K562 (cell line): ENCODE results near the gene TRIOBP. TPM values are rescaled to one million over a fixed set of nuclear protein-coding genes. Genes with fewer than 3 reads are reported as not detected.

Experiments
- ATAC-seq: fragments of 200-7000 bp; cut with Tn5 transposase; 3 replicates; pipeline ENCODE4 v1.9.1; 2020; ENCODE audit warnings: moderate library complexity
- BruUV-seq: library from RNA; stranded (reverse); fragments of 400-500 nt; replicated peaks from 2 replicates; lab custom pipeline; 2021; lab: Mats Ljungman, UMichigan
- CTCF ChIA-PET: fragments of 300-600 bp; formaldehyde crosslinking; extraction: SDS; loops from one replicate; lab custom pipeline; 2021; ENCODE audit warnings: low intra/inter-chr PET ratio; lab: Yijun Ruan, JAX
- POLR2A ChIA-PET: fragments of 300-600, 350-650 bp; sonication (Branson Sonifier 250); formaldehyde crosslinking; extraction: SDS; loops from one replicate; lab custom pipeline; 2021; ENCODE audit warnings: antibody characterized with exemption, inconsistent platforms; lab: Yijun Ruan, JAX
- DNase-seq, 4 experiments: peaks; one replicate each; pipeline versions ENCODE4 v3.0.0 to v3.0.0-alpha.2; 2011 to 2018; ENCODE audit warnings: low spot score in 3 of 4, mixed read lengths in 3 of 4; ENCODE audit errors: extremely low read depth in 1 of 4
- FAIRE-seq: peaks from 2 replicates; lab custom pipeline; 2011; peaks lifted over from hg19 to GRCh38; lab: Jason Lieb, UNC
- H2AFZ ChIP-seq: 2 replicates; pipeline ENCODE4 v1.6.0; 2011; ENCODE audit warnings: low read depth, low read length, control low read depth, inconsistent platforms
- H3K27ac ChIP-seq: fragments of 200-600 bp; 3 replicates; pipeline ENCODE4 v1.8.0; 2011; ENCODE audit warnings: low read depth, mild to moderate bottlenecking, control low read depth, inconsistent platforms, low read length, moderate library complexity, mixed read lengths; ENCODE audit errors: extremely low read depth
- H3K27me3 ChIP-seq, 2 experiments: fragments of 300-600 bp in 1 of 2; 2 replicates in 1 of 2; 3 replicates in 1 of 2; pipeline versions ENCODE4 v1.6.0 to v1.8.0; 2011; ENCODE audit warnings: inconsistent platforms in 2 of 2, low read length in 2 of 2, mild to moderate bottlenecking in 1 of 2, mixed read lengths in 1 of 2, moderate library complexity in 1 of 2; ENCODE audit not compliant: control insufficient read depth in 2 of 2, insufficient read depth in 2 of 2
- H3K36me3 ChIP-seq: fragments of 300-600 bp; 3 replicates; pipeline ENCODE4 v1.8.0; 2011; ENCODE audit warnings: mild to moderate bottlenecking, low read length, inconsistent platforms; ENCODE audit not compliant: control insufficient read depth, insufficient read depth
- H3K4me1 ChIP-seq, 2 experiments: fragments of 200-600 bp in 1 of 2; replicated peaks in 1 of 2; 2 replicates in 1 of 2; 3 replicates in 1 of 2; pipeline versions ENCODE4 v1.5.1 to v1.8.0; 2011; ENCODE audit warnings: inconsistent platforms in 2 of 2, low read length in 2 of 2, mild to moderate bottlenecking in 1 of 2, mixed read lengths in 1 of 2, moderate library complexity in 1 of 2; ENCODE audit not compliant: control insufficient read depth in 2 of 2, insufficient read depth in 2 of 2
- H3K4me2 ChIP-seq: 2 replicates; pipeline ENCODE4 v1.6.1; 2011; ENCODE audit warnings: low read length, control low read depth, inconsistent platforms, mixed read lengths; ENCODE audit not compliant: insufficient read depth
- H3K4me3 ChIP-seq: fragments of 200-600 bp; sonication (generic), shearing (Covaris generic); 2 replicates; pipeline ENCODE4 v1.5.1; 2016; ENCODE audit warnings: control low read depth, inconsistent platforms
- H3K79me2 ChIP-seq: fragments of 200-600 bp; 3 replicates; pipeline ENCODE4 v1.8.0; 2011; ENCODE audit warnings: low read length, inconsistent platforms; ENCODE audit not compliant: control insufficient read depth, insufficient read depth
- H3K9ac ChIP-seq, 2 experiments: 2 replicates each; pipeline versions ENCODE4 v1.6.0 to v1.6.1; 2011; ENCODE audit warnings: low read depth in 2 of 2, low read length in 2 of 2, control low read depth in 1 of 2, inconsistent platforms in 1 of 2, mild to moderate bottlenecking in 1 of 2, mixed read lengths in 1 of 2; ENCODE audit not compliant: insufficient read depth in 1 of 2
- H3K9me1 ChIP-seq: one replicate; pipeline ENCODE4 v1.6.0; 2011; ENCODE audit warnings: inconsistent platforms, mild to moderate bottlenecking, low read length, moderate library complexity; ENCODE audit not compliant: control insufficient read depth, insufficient read depth
- H3K9me3 ChIP-seq: replicated peaks from 2 replicates; pipeline ENCODE4 v1.5.1; 2011; ENCODE audit warnings: low read depth, low read length, inconsistent platforms; ENCODE audit not compliant: control insufficient read depth, insufficient read depth
- H4K20me1 ChIP-seq: replicated peaks from 2 replicates; pipeline ENCODE4 v1.6.1; 2011; ENCODE audit warnings: low read length, inconsistent platforms, mixed read lengths; ENCODE audit not compliant: control insufficient read depth, insufficient read depth
- MAFG ChIP-seq: fragments of 450-650 bp; conservative IDR thresholded peaks from 2 replicates; pipeline ENCODE4 v1.6.1; 2016; ENCODE audit warnings: missing genetic modification characterization, missing compliant biosample characterization
- SPI1 ChIP-seq: IDR thresholded peaks from 2 replicates; pipeline ENCODE4 v1.6.1; 2011; ENCODE audit warnings: low read depth, low read length, control low read depth, borderline replicate concordance
- WGBS: fragments of 100-300 bp; shearing (Covaris generic); methylation state at CpG from one replicate; pipeline ENCODE4 v1.1.6; 2016; ENCODE audit warnings: low coverage, mixed read lengths; ENCODE audit not compliant: insufficient coverage; ENCODE audit errors: missing lambda C conversion rate; 5-methylcytosine and 5-hydroxymethylcytosine counted together
- in situ Hi-C: fragments of 300-500 bp; cut with MboI; formaldehyde crosslinking; loops from 4 replicates; pipeline ENCODE4 v1.15.0; 2018; ENCODE audit warnings: inconsistent platforms, mixed read lengths
- intact Hi-C: fragments of 100-400 bp; cut with micrococcal nuclease; formaldehyde crosslinking; loops from 2 replicates; pipeline ENCODE4 v1.14.2; 2022
- polyA plus RNA-seq, 8 experiments: library from polyadenylated mRNA; depleted of rRNA in 4 of 8; stranded (reverse) in 5 of 8; unstranded in 3 of 8; fragments of >200 nt; fragmentation: Nextera tagmentation in 2 of 8; fragmentation: Illumina TruSeq in 1 of 8; extraction: Ambion mirVana in 2 of 8; extraction: Trizol in 1 of 8; gene quantifications; 2 replicates each; pipeline versions ENCODE4 v1.2.1 to v1.2.3, GENCODE V29; 2011 to 2014; ENCODE audit warnings: inconsistent platforms in 1 of 8, missing spikeins in 1 of 8
- total RNA-seq, 7 experiments: library from RNA; depleted of rRNA in 6 of 7; stranded (reverse); fragments of >200 nt in 6 of 7; fragmentation: Illumina TruSeq in 2 of 7; extraction: Trizol in 2 of 7; gene quantifications; 2 replicates each; pipeline versions ENCODE4 v1.2.1 to v1.2.3, GENCODE V29; 2011 to 2021; ENCODE audit warnings: low replicate concordance in 1 of 7
- TF ChIP-seq, protein P1 (sequence below), 2 experiments: fragments of 450-650 bp; formaldehyde crosslinking in 1 of 2; IDR thresholded peaks; 2 replicates each; pipeline versions ENCODE4 v1.4.0 to v1.6.1; 2014 to 2020; ENCODE audit warnings: mild to moderate bottlenecking in 2 of 2, borderline replicate concordance in 1 of 2, low read depth in 1 of 2

Gene TRIOBP
- total and polyA plus RNA-seq, 9 of the 15 experiments (the other 6 are each of a cell fraction or from before 2014, with no cell fraction given) = 0.24 to 13.8 (median 5.5) TPM

DNA sequence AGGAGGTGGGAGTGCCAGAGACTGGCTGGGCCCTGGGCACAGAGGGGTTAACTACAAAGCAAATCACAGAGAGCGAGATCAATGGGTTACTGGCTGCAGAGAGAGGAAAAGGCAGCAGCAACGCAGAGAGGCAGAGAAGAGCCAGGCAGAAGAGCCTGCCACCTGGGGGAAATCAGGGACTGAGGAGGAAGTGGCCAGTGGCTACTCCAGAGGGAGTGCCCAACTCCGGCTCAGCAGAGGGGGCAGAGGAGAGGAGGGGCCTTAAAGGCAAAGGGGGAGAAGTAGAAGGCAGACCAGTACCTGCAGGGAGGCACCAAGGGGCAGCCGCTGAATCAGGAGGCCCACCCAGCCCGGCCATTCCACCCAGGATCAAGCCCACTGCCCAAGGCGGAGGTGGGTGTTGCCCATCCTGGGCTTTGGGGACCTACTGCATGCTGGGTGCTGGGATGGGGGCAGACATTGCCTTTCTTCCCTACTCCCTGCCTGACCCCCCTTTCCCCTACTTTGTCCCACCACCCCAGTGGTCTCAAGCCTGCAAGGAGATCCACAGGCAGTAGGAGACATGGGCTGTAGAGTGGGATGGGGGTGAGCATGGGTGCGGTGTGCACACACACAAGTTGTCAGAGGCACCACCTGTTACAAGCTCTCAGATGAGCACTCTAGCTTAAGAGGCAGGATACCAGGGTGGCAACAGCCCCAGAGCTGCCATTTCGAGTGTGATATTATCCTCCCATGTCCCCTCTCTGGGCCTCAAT, 125.4 kb downstream of the TRIOBP start:
- CTCF ChIA-PET = no interaction called here
- 39% methylated on average over 6 of the region's 8 CpGs for WGBS
- TF ChIP-seq SPI1 = 0 out of 2 replicates have a peak, but pooled peaks have one; percentile 20
- TF ChIP-seq MAFG = no peak
- in situ Hi-C loops = no loop called here
- POLR2A ChIA-PET = no interaction called here
- DNase-seq (no peak), ATAC-seq (no peak), FAIRE-seq (no peak)
- Histone ChIP-seq H3K27me3 (no peaks in the 10 kb centered on the region), H3K36me3 (peaks cover 3% of the 10 kb centered on the region; the same call in 2 of the 3 replicates), H3K9ac (no peak overlapping the region), H3K79me2 (no peaks in the 10 kb centered on the region), H2AFZ (no peak overlapping the region), H3K4me2 (no peak overlapping the region; the same call in 1 of the 2 replicates), H3K27ac (no peak overlapping the region), H3K9me1 (no peaks in the 10 kb centered on the region), H3K4me1 (peaks cover 7 to 23% of the 10 kb centered on the region in 2 experiments; a peak in 4 of 5 replicates), H4K20me1 (no peaks in the 10 kb centered on the region), H3K9me3 (no peaks in the 10 kb centered on the region), H3K4me3 (no peak overlapping the region)
- no TSS peak for BruUV-seq
- intact Hi-C loops = no loop called here

DNA sequence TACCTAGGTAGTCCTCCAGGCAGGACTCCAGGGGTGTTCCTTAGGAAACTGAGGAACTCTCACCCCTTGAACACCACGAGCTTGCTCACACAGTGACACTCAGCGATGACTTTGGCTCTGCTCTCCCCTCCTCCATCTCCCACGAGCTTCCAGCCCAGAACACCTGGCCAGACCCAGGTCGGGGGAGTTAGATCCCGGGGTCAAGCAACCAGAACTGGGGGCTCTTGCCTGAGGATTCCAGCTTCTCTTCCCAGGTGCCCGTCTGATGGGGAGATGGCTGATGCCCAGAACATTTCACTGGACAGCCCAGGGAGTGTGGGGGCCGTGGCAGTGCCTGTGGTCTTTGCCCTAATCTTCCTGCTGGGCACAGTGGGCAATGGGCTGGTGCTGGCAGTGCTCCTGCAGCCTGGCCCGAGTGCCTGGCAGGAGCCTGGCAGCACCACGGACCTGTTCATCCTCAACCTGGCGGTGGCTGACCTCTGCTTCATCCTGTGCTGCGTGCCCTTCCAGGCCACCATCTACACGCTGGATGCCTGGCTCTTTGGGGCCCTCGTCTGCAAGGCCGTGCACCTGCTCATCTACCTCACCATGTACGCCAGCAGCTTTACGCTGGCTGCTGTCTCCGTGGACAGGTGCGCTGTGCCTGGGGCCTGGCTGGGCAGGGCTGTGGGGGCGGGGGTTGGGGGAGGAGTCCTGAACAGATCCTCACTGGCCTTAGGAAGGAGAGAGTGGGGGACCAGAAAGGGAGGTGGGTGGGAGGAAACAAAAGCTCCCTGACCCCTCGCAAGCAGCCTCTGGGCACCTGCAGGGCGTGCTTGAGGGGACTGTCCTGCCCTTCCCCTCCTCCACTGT, 126.5 kb downstream of the TRIOBP start, which contains the start of gene GALR3:
TSS of gene GALR3 (plus strand) at position 249 of the 852 bp plus-strand sequence. CDS start at position 274, 25 bp downstream.
- 50% methylated on average over 16 of the region's 21 CpGs for WGBS
- H3K27me3 ChIP-seq = no peaks in the 10 kb centered on the region
- ATAC-seq (no peak), DNase-seq (no peak), FAIRE-seq (no peak)
- H3K9ac ChIP-seq = peak within 1 kb of the TSS in 1 of 2 experiments; percentile 45; a peak in 2 of 4 replicates
- H4K20me1 ChIP-seq = no peaks in the 10 kb centered on the region
- H3K36me3 ChIP-seq = no peaks in the 10 kb centered on the region
- no TSS peak for BruUV-seq
- intact Hi-C loops = no loop called here
- H2AFZ ChIP-seq = no peak within 1 kb of the TSS
- H3K4me1 ChIP-seq = peaks cover 0 to 12% of the 10 kb centered on the region in 2 experiments; a peak in 3 of 5 replicates
- in situ Hi-C loops = no loop called here
- no peak within 1 kb of the TSS for H3K4me3 ChIP-seq
- H3K79me2 ChIP-seq = no peaks in the 10 kb centered on the region
- no peak within 1 kb of the TSS for H3K27ac ChIP-seq
- CTCF ChIA-PET = no interaction called here
- no peak within 1 kb of the TSS; the same call in 1 of the 2 replicates for H3K4me2 ChIP-seq
- H3K9me1 ChIP-seq = no peaks in the 10 kb centered on the region
- H3K9me3 ChIP-seq = no peaks in the 10 kb centered on the region
- POLR2A ChIA-PET = no interaction called here
- TF ChIP-seq, protein P1, sequence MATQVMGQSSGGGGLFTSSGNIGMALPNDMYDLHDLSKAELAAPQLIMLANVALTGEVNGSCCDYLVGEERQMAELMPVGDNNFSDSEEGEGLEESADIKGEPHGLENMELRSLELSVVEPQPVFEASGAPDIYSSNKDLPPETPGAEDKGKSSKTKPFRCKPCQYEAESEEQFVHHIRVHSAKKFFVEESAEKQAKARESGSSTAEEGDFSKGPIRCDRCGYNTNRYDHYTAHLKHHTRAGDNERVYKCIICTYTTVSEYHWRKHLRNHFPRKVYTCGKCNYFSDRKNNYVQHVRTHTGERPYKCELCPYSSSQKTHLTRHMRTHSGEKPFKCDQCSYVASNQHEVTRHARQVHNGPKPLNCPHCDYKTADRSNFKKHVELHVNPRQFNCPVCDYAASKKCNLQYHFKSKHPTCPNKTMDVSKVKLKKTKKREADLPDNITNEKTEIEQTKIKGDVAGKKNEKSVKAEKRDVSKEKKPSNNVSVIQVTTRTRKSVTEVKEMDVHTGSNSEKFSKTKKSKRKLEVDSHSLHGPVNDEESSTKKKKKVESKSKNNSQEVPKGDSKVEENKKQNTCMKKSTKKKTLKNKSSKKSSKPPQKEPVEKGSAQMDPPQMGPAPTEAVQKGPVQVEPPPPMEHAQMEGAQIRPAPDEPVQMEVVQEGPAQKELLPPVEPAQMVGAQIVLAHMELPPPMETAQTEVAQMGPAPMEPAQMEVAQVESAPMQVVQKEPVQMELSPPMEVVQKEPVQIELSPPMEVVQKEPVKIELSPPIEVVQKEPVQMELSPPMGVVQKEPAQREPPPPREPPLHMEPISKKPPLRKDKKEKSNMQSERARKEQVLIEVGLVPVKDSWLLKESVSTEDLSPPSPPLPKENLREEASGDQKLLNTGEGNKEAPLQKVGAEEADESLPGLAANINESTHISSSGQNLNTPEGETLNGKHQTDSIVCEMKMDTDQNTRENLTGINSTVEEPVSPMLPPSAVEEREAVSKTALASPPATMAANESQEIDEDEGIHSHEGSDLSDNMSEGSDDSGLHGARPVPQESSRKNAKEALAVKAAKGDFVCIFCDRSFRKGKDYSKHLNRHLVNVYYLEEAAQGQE (IDR thresholded peaks at IDR 0.05; ENCODE audit: borderline replicate concordance) = no peak
- TF ChIP-seq, protein P1 (CRISPR knock-in tag; IDR thresholded peaks at IDR 0.05; ENCODE audit: low read depth) = no peak
